GM23248 (cell line): Measurements from ENCODE around the gene ANKRD55. TPM values are rescaled to one million over a fixed set of nuclear protein-coding genes. Genes with fewer than 3 reads are reported as not detected.

Experiments used
- DNase-seq: peaks from one replicate; pipeline ENCODE4 v3.0.0-alpha.2; 2015
- H2AFZ ChIP-seq: fragments of 200-600 bp; sonication (generic); 2 replicates; pipeline ENCODE4 v1.6.1; 2016; ENCODE audit warnings: antibody characterized with exemption
- H3F3A ChIP-seq: fragments of 200-600 bp; sonication (generic); 2 replicates; pipeline ENCODE4 v1.6.1; 2016; ENCODE audit warnings: mild to moderate bottlenecking, antibody characterized with exemption, mixed run types; ENCODE audit not compliant: insufficient read depth
- H3K27ac ChIP-seq: fragments of 200-600 bp; sonication (generic); 2 replicates; pipeline ENCODE4 v1.5.1; 2016; ENCODE audit warnings: mild to moderate bottlenecking
- H3K27me3 ChIP-seq: fragments of 200-600 bp; sonication (generic); replicated peaks from 2 replicates; pipeline ENCODE4 v1.6.1; 2016; ENCODE audit warnings: mild to moderate bottlenecking; ENCODE audit not compliant: insufficient read depth
- H3K36me3 ChIP-seq: fragments of 200-600 bp; sonication (generic); 2 replicates; pipeline ENCODE4 v1.6.1; 2016; ENCODE audit warnings: low read depth, mild to moderate bottlenecking
- H3K4me1 ChIP-seq: fragments of 200-600 bp; sonication (generic); 2 replicates; pipeline ENCODE4 v1.6.1; 2016; ENCODE audit warnings: mild to moderate bottlenecking; ENCODE audit not compliant: insufficient read depth
- H3K4me2 ChIP-seq: fragments of 200-600 bp; sonication (generic); one replicate; pipeline ENCODE4 v1.6.1; 2016; ENCODE audit warnings: mild to moderate bottlenecking; ENCODE audit not compliant: unreplicated experiment
- H3K4me3 ChIP-seq: fragments of 200-600 bp; sonication (generic); 2 replicates; pipeline ENCODE4 v1.5.1; 2016; ENCODE audit warnings: mild to moderate bottlenecking
- H3K79me2 ChIP-seq: fragments of 200-600 bp; sonication (generic); 2 replicates; pipeline ENCODE4 v1.6.1; 2016; ENCODE audit warnings: mild to moderate bottlenecking; ENCODE audit not compliant: insufficient read depth
- H3K9ac ChIP-seq: fragments of 200-600 bp; sonication (generic); 2 replicates; pipeline ENCODE4 v1.6.1; 2016; ENCODE audit warnings: mild to moderate bottlenecking
- H3K9me2 ChIP-seq: fragments of 200-600 bp; sonication (generic); 2 replicates; pipeline ENCODE4 v1.6.1; 2016; ENCODE audit warnings: mixed run types, mild to moderate bottlenecking, moderate library complexity; ENCODE audit not compliant: insufficient read depth
- H3K9me3 ChIP-seq: fragments of 200-600 bp; sonication (generic); one replicate; pipeline ENCODE4 v1.6.1; 2017; ENCODE audit warnings: low read depth
- H4K20me1 ChIP-seq: fragments of 200-600 bp; sonication (generic); 2 replicates; pipeline ENCODE4 v1.6.0; 2016; ENCODE audit not compliant: insufficient read depth
- EZH2 ChIP-seq: fragments of 200-600 bp; sonication (generic); IDR thresholded peaks from 2 replicates; pipeline ENCODE4 v1.6.1; 2018; ENCODE audit warnings: antibody characterized with exemption, mild to moderate bottlenecking; ENCODE audit not compliant: insufficient read depth, poor library complexity, severe bottlenecking
- EZH2phosphoT487 ChIP-seq: fragments of 200-600 bp; sonication (generic); IDR thresholded peaks from 2 replicates; pipeline ENCODE4 v1.6.1; 2018; ENCODE audit warnings: antibody characterized with exemption, moderate library complexity, mild to moderate bottlenecking, low read depth; ENCODE audit not compliant: insufficient read depth
- WGBS, 2 experiments: methylation state at CpG; one replicate each; pipeline ENCODE4 v1.1.6; 2015 to 2017; ENCODE audit warnings: low lambda C conversion rate in 2 of 2, low coverage in 1 of 2; ENCODE audit errors: missing lambda C conversion rate in 2 of 2; 5-methylcytosine and 5-hydroxymethylcytosine counted together
- in situ Hi-C: fragments of 300-500 bp; cut with MboI; formaldehyde crosslinking; loops from 2 replicates; pipeline ENCODE4 v1.15.0; 2020
- polyA plus RNA-seq: library from polyadenylated mRNA; unstranded; fragments of >200 nt; fragmentation: Nextera tagmentation; extraction: Ambion mirVana; gene quantifications from 2 replicates; pipeline ENCODE4 v1.2.1, GENCODE V29; 2016
- total RNA-seq: library from RNA; depleted of rRNA; stranded (reverse); fragments of >200 nt; shearing (Covaris generic); gene quantifications from 2 replicates; pipeline ENCODE4 v1.2.3, GENCODE V29; 2014; rRNA removed

Gene ANKRD55
- total RNA-seq (not detected in 2 replicates), polyA plus RNA-seq (not detected in 2 replicates)

- 55 to 58% methylated on average over 8 of the region's 8 CpGs for WGBS, 2 experiments
- in situ Hi-C loops = no loop called here
These were observed at the start of gene ANKRD55 for GRCh38 chr5:56233230-56233629. Gene ANKRD55 (minus strand): TSS chr5:56233330. CDS start chr5:56232913, 417 bp downstream.

GRCh38 chr5:56282216-56282615 is 49.1 kb upstream of the ANKRD55 start:
- in situ Hi-C loops = no loop called here
- H3K27ac ChIP-seq = 0 out of 2 replicates have a peak overlapping the region, but pooled peaks have one; percentile 13
- H3K27me3 ChIP-seq = no peaks in the 10 kb centered on the region
- no peak overlapping the region for H3K4me2 ChIP-seq
- no peaks in the 10 kb centered on the region for H3K36me3 ChIP-seq
- no peaks in the 10 kb centered on the region for H3K79me2 ChIP-seq
- no peak overlapping the region for H3K9ac ChIP-seq
- H3K9me3 ChIP-seq = no peaks in the 10 kb centered on the region
- no peaks in the 10 kb centered on the region for H3K9me2 ChIP-seq
- H3F3A ChIP-seq = peaks cover 22% of the 10 kb centered on the region
- no peak overlapping the region for H3K4me3 ChIP-seq
- WGBS, 2 experiments = 92% methylated on average over 1 of the region's 1 CpG
- H3K4me1 ChIP-seq = peaks cover 37% of the 10 kb centered on the region
- H2AFZ ChIP-seq = peak overlapping the region; percentile 61
- no peaks in the 10 kb centered on the region for H4K20me1 ChIP-seq
- DNase-seq = peak; percentile 47
- no peak for TF ChIP-seq EZH2phosphoT487
- TF ChIP-seq EZH2 = no peak

More at GRCh38 chr5:56233230-56233629, at the start of gene ANKRD55:
- H3K4me2 ChIP-seq = no peak within 1 kb of the TSS
- H3F3A ChIP-seq = no peaks in the 10 kb centered on the region
- no peaks in the 10 kb centered on the region for H3K9me3 ChIP-seq
- no peaks in the 10 kb centered on the region for H3K79me2 ChIP-seq
- no peaks in the 10 kb centered on the region for H3K4me1 ChIP-seq
- H3K9me2 ChIP-seq = no peaks in the 10 kb centered on the region
- H4K20me1 ChIP-seq = no peaks in the 10 kb centered on the region
- H3K4me3 ChIP-seq = no peak within 1 kb of the TSS
- H3K9ac ChIP-seq = no peak within 1 kb of the TSS
- no peaks in the 10 kb centered on the region for H3K36me3 ChIP-seq
- no peak for DNase-seq
- H2AFZ ChIP-seq = no peak within 1 kb of the TSS
- H3K27me3 ChIP-seq = 0 out of 2 replicates have a peak, but pooled peaks cover 11% of the 10 kb centered on the region
- no peak for TF ChIP-seq EZH2phosphoT487
- H3K27ac ChIP-seq = no peak within 1 kb of the TSS

- H3K79me2 ChIP-seq = no peaks in the 10 kb centered on the region
- H3K4me1 ChIP-seq = peaks cover 37% of the 10 kb centered on the region
- H3K4me3 ChIP-seq = no peak overlapping the region
- peaks cover 22% of the 10 kb centered on the region for H3F3A ChIP-seq
- H3K27ac ChIP-seq = 0 out of 2 replicates have a peak overlapping the region, but pooled peaks have one; percentile 13
- TF ChIP-seq EZH2 = no peak
- no peak for TF ChIP-seq EZH2phosphoT487
- DNase-seq = no peak
- no peak overlapping the region for H3K4me2 ChIP-seq
- no peaks in the 10 kb centered on the region for H4K20me1 ChIP-seq
- in situ Hi-C loops = no loop called here
- no peaks in the 10 kb centered on the region for H3K27me3 ChIP-seq
- peak overlapping the region; percentile 61 for H2AFZ ChIP-seq
- H3K9me2 ChIP-seq = no peaks in the 10 kb centered on the region
- no peak overlapping the region for H3K9ac ChIP-seq
- 82 to 84% methylated on average over 5 of the region's 5 CpGs for WGBS, 2 experiments
- no peaks in the 10 kb centered on the region for H3K36me3 ChIP-seq
- no peaks in the 10 kb centered on the region for H3K9me3 ChIP-seq
These were observed 48.5 kb upstream of the ANKRD55 start for GRCh38 chr5:56281489-56282165.

- H3F3A ChIP-seq = peaks cover 22% of the 10 kb centered on the region
- H3K9ac ChIP-seq = no peak overlapping the region
- H3K4me3 ChIP-seq = no peak overlapping the region
- peak; percentile 67 for DNase-seq
- H3K4me2 ChIP-seq = no peak overlapping the region
- H3K79me2 ChIP-seq = no peaks in the 10 kb centered on the region
- no peaks in the 10 kb centered on the region for H3K9me2 ChIP-seq
- TF ChIP-seq EZH2phosphoT487 = no peak
- TF ChIP-seq EZH2 = no peak
- peaks cover 37% of the 10 kb centered on the region for H3K4me1 ChIP-seq
- no peaks in the 10 kb centered on the region for H3K9me3 ChIP-seq
- H2AFZ ChIP-seq = no peak overlapping the region
- H3K27ac ChIP-seq = no peak overlapping the region
- H4K20me1 ChIP-seq = no peaks in the 10 kb centered on the region
- in situ Hi-C loops = no loop called here
- no peaks in the 10 kb centered on the region for H3K36me3 ChIP-seq
- no peaks in the 10 kb centered on the region for H3K27me3 ChIP-seq
- 26 to 30% methylated on average over 2 of the region's 2 CpGs for WGBS, 2 experiments
These were observed 46.8 kb upstream of the ANKRD55 start for GRCh38 chr5:56279979-56280378.
